Uterus (tissue), 4 donors: ENCODE results near the gene IQSEC1. TPM values are rescaled to one million over a fixed set of nuclear protein-coding genes. Genes with fewer than 3 reads are reported as not detected.

Source experiments
- DNase-seq, 2 donors: peaks; one replicate each; pipeline ENCODE4 v3.0.0-alpha.2; 2019 to 2020
- H3K27ac ChIP-seq, 2 donors: fragments of 200-600 bp; sonication (generic); 1 replicate in 1 of 2; 2 replicates in 1 of 2; pipeline ENCODE4 v1.5.1; 2016 to 2018
- H3K27me3 ChIP-seq, 2 donors: fragments of 200-600 bp; sonication (generic); one replicate each; pipeline ENCODE4 v1.5.1; 2018 to 2019; ENCODE audit warnings: control low read depth in 1 of 2
- H3K36me3 ChIP-seq, 2 donors: fragments of 200-600 bp; sonication (generic); one replicate each; pipeline ENCODE4 v1.5.1; 2019; ENCODE audit warnings: control low read depth in 1 of 2
- H3K4me1 ChIP-seq, 2 donors: fragments of 200-600 bp; sonication (generic); one replicate each; pipeline ENCODE4 v1.5.1; 2018 to 2019; ENCODE audit warnings: control low read depth in 1 of 2
- H3K4me3 ChIP-seq, 2 donors: fragments of 200-600 bp; sonication (generic); 1 replicate in 1 of 2; 2 replicates in 1 of 2; pipeline ENCODE4 v1.5.1; 2018 to 2019; ENCODE audit warnings: mild to moderate bottlenecking in 1 of 2
- H3K9me3 ChIP-seq, 2 donors: fragments of 200-600 bp; sonication (generic); one replicate each; pipeline ENCODE4 v1.5.1; 2019; ENCODE audit warnings: control low read depth in 1 of 2
- POLR2A ChIP-seq, 2 donors: fragments of 450-650 bp; IDR thresholded peaks; one replicate each; pipeline ENCODE4 v1.6.1; 2016; ENCODE audit warnings: antibody characterized with exemption in 2 of 2, mild to moderate bottlenecking in 1 of 2, moderate library complexity in 1 of 2
- intact Hi-C: fragments of 100-400 bp; cut with DNase I; formaldehyde crosslinking; loops from one replicate; pipeline ENCODE4 v1.15.1; 2023; ENCODE audit warnings: low total_unique reads
- total RNA-seq, 4 donors: library from RNA; depleted of rRNA in 3 of 4; stranded (reverse); fragments of >200 nt in 3 of 4; gene quantifications; one replicate each; pipeline versions ENCODE4 v1.1.0 to v1.2.4, GENCODE V29; 2014 to 2023
- TF ChIP-seq, protein P1 (sequence below), 4 experiments: fragments of 200-600 bp in 2 of 4; fragments of 450-650 bp in 2 of 4; sonication (generic) in 2 of 4; IDR thresholded peaks; one replicate each; pipeline ENCODE4 v1.5.1; 2016 to 2019; ENCODE audit warnings: antibody characterized with exemption in 4 of 4, mild to moderate bottlenecking in 2 of 4, moderate library complexity in 1 of 4
- donor health status: DM: yes; HTN: yes; CAD: no.

The IQSEC1 gene
- total RNA-seq, 4 donors from 2014 or later = 17.9 to 61.4 (median 49.7) TPM

DNA sequence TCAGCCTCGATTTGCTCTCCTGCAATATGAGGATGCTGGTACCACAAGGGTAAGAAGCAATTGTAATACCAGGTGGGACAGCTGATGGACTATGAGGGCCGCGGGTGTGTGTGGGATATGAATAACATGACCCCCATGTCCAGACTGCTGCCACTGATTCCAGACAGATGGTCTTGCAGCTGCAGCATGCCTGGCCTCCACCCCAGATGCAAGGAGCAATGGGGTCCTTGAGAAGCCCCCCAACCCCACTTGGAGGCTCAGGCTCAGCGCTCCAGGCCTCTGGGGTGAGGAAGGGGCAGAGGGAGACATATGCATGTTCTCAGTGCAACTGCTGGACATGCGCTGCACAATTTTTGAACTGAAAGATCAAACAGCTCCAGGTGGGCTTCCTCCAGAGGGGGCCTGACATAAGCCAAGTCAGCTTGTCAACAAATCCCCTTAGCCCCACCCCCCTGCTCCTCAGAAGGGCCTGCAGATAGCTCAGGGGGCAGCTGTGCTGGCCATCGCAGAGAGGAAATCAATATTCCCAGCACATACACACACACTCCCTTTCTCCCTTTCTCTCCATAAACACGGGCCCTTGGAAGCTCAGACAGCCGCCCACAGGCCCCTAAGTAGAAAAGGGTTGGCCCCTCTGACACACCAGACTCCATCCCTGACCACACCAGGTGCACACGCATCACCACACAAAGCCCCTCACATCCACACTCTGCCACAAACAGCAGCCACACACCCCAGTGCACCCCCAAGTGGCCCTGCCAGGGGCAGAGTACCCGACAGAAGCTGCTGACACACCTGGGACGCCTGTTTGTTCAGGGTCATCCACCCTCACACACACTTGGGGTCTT, 107.0 kb downstream of the IQSEC1 start:
- H3K9me3 ChIP-seq = no peaks in the 10 kb centered on the region
- peaks cover 0 to 13% of the 10 kb centered on the region in 2 donors for H3K4me1 ChIP-seq
- H3K4me3 ChIP-seq = peak overlapping the region; percentile 49 to 93
- peak overlapping the region; percentile 67 to 80 for H3K27ac ChIP-seq
- intact Hi-C loops = no loop called here
- H3K27me3 ChIP-seq = no peaks in the 10 kb centered on the region
- no peak for TF ChIP-seq POLR2A (IDR thresholded peaks at IDR 0.05)
- TF ChIP-seq, protein P1, sequence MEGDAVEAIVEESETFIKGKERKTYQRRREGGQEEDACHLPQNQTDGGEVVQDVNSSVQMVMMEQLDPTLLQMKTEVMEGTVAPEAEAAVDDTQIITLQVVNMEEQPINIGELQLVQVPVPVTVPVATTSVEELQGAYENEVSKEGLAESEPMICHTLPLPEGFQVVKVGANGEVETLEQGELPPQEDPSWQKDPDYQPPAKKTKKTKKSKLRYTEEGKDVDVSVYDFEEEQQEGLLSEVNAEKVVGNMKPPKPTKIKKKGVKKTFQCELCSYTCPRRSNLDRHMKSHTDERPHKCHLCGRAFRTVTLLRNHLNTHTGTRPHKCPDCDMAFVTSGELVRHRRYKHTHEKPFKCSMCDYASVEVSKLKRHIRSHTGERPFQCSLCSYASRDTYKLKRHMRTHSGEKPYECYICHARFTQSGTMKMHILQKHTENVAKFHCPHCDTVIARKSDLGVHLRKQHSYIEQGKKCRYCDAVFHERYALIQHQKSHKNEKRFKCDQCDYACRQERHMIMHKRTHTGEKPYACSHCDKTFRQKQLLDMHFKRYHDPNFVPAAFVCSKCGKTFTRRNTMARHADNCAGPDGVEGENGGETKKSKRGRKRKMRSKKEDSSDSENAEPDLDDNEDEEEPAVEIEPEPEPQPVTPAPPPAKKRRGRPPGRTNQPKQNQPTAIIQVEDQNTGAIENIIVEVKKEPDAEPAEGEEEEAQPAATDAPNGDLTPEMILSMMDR (IDR thresholded peaks at IDR 0.05) = no peak
- no peak for DNase-seq
- no peaks in the 10 kb centered on the region for H3K36me3 ChIP-seq

DNA sequence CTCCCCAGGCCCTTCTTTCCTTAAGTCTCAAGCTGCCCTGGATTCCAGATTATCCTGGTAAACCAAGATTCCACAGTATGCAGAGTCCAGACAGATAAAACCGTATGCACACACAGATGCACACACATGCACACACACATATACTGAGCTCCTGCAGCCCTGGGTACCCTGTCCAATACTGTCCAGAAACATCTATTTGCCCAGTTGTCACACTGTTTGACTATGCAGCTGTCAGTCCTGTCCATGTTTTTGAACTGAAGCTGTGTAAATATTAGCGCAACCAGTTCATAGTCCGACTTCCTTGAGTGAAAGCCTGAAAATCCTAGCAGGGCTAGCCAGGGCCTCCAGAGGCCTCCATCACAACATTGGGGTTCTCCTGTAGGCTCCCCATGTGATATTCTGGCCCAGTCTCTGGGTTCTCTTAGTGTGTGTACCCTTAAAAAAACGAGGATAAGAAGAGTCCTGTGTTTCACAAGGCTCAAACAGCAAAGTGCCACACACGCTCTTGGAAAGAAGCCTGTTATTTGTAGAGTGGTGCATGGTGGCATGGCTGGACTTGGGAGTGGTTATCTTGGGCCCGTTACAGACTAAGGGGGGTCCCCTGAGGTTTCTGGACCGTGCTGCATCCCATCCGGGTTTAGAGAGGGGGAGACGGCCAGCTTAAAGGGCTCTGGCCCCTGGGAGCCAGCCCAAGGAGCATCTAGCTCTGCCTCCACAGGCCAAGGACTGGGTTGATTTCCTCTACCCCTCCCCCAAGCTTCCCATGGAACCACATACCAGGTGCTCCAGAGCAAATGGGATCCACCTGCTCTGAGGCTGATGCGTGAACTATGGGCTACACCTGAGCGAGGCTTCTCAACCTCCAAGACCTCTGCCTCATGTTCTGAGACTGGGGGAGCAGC, 108.3 kb downstream of the IQSEC1 start:
- no peaks in the 10 kb centered on the region for H3K36me3 ChIP-seq
- DNase-seq = no peak
- peaks cover 0 to 13% of the 10 kb centered on the region in 2 donors for H3K4me1 ChIP-seq
- TF ChIP-seq, protein P1 (IDR thresholded peaks at IDR 0.05) = no peak
- TF ChIP-seq POLR2A (IDR thresholded peaks at IDR 0.05) = no peak
- no peaks in the 10 kb centered on the region for H3K27me3 ChIP-seq
- no peak overlapping the region for H3K4me3 ChIP-seq
- intact Hi-C loops = no loop called here
- H3K9me3 ChIP-seq = no peaks in the 10 kb centered on the region
- H3K27ac ChIP-seq = peak overlapping the region in 1 of 2 donors; percentile 42

DNA sequence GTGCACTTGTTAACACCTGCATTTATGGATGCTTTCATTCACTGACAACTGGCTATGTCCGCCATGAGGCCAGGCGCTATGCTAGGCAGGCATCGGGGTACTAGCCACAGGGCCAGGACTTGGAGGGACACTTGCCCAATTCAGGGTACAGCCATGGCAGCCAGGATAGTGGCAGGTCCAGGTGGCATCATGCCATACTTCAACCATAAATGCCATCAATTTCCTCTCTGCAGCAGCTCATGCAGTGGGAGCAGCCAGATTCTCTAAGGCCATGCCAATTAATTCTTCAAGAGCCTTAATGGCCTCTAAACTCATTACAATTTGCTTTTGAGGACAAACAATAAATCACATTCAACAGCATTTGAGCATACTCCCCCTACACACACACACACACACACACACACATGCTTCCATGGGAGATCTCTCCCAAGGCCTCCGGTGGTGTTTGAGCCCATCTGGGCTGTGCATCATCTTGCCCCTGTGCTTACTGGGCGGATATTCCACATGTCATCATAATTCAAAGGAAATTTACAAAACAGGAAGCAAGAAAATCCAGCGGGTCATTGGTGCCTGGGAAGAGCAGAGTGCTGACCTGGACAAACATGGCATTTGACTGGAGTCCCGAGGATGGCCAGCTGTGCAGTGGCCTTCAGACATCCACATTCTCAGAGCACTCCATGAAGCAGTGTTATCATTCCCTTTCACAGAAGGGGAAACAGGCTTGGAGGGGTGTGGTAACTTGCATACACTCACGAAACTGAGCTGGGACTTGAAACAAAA, 109.1 kb downstream of the IQSEC1 start:
- Histone ChIP-seq H3K4me1 (peaks cover 0 to 13% of the 10 kb centered on the region in 2 donors), H3K27ac (no peak overlapping the region), H3K4me3 (no peak overlapping the region), H3K36me3 (no peaks in the 10 kb centered on the region), H3K27me3 (no peaks in the 10 kb centered on the region), H3K9me3 (no peaks in the 10 kb centered on the region)
- intact Hi-C loops = no loop called here
- TF ChIP-seq, protein P1 (IDR thresholded peaks at IDR 0.05) = no peak
- TF ChIP-seq POLR2A (IDR thresholded peaks at IDR 0.05) = no peak
- no peak for DNase-seq

DNA sequence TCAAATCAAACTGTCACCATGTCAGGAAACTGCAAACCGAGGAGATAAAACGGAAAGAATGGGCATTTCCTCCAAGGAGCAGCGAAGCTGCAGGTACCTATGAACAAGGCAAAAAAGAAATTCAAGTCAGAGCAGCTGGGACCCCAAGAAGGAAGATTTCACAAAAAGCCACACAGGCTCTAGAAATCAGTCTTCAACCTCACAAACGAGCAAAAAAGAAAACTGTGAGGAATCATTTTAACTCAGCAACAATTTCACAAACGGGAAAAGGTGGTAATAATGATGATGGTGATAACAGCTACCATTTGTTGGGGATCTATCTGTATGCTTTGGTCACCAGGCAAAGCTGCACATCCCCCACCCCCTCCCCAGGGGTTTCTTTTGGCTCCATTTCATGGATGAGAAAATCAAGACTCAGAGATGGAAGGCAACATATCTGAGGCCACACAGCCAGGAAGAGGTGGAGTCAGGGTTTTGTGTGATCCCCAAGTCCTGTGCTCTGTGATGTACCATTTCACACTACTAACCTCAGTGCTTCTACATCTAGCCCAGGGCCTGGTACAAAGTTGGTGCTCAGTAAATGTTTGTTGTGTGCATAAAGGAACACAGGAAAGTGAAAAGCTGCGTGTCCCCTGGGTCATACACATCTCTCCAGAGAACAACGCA, 109.9 kb downstream of the IQSEC1 start:
- no peaks in the 10 kb centered on the region for H3K27me3 ChIP-seq
- no peaks in the 10 kb centered on the region for H3K9me3 ChIP-seq
- no peak for DNase-seq
- peaks cover 0 to 13% of the 10 kb centered on the region in 2 donors for H3K4me1 ChIP-seq
- H3K27ac ChIP-seq = peak overlapping the region in 1 of 2 donors; percentile 2
- intact Hi-C loops = no loop called here
- no peak for TF ChIP-seq POLR2A (IDR thresholded peaks at IDR 0.05)
- TF ChIP-seq, protein P1 (IDR thresholded peaks at IDR 0.05) = no peak
- H3K4me3 ChIP-seq = no peak overlapping the region
- no peaks in the 10 kb centered on the region for H3K36me3 ChIP-seq
